Neural progenitor cell (in vitro differentiated cells): ENCODE data around the gene USP54. TPM values are rescaled to one million over a fixed set of nuclear protein-coding genes. Genes with fewer than 3 reads are reported as not detected.

ENCODE experiments used
- DNase-seq: peaks from one replicate; pipeline ENCODE4 v3.0.0-alpha.2; 2016; ENCODE audit warnings: low spot score
- H2AFZ ChIP-seq: fragments of 200-600 bp; sonication (generic); replicated peaks from 2 replicates; pipeline ENCODE4 v1.6.1; 2016; ENCODE audit warnings: antibody characterized with exemption
- H3F3A ChIP-seq: fragments of 200-600 bp; sonication (generic); 2 replicates; pipeline ENCODE4 v1.6.1; 2016; ENCODE audit warnings: antibody characterized with exemption, low read depth
- H3K27ac ChIP-seq: fragments of 200-600 bp; sonication (generic); 2 replicates; pipeline ENCODE4 v1.5.1; 2016; ENCODE audit warnings: mild to moderate bottlenecking
- H3K27me3 ChIP-seq: fragments of 200-600 bp; sonication (generic); 2 replicates; pipeline ENCODE4 v1.6.1; 2016; ENCODE audit warnings: mild to moderate bottlenecking, moderate library complexity
- H3K36me3 ChIP-seq: fragments of 200-600 bp; sonication (generic); 2 replicates; pipeline ENCODE4 v1.5.1; 2016
- H3K4me1 ChIP-seq: fragments of 200-600 bp; sonication (generic); 2 replicates; pipeline ENCODE4 v1.6.1; 2016; ENCODE audit warnings: mixed run types
- H3K4me2 ChIP-seq: fragments of 200-600 bp; sonication (generic); 2 replicates; pipeline ENCODE4 v1.6.1; 2016
- H3K4me3 ChIP-seq: fragments of 200-600 bp; sonication (generic); 2 replicates; pipeline ENCODE4 v1.5.1; 2016
- H3K79me2 ChIP-seq: fragments of 200-600 bp; sonication (generic); 2 replicates; pipeline ENCODE4 v1.6.1; 2016; ENCODE audit warnings: low read depth
- H3K9ac ChIP-seq: fragments of 200-600 bp; sonication (generic); 2 replicates; pipeline ENCODE4 v1.6.1; 2016
- H3K9me3 ChIP-seq: fragments of 200-600 bp; sonication (generic); 2 replicates; pipeline ENCODE4 v1.5.1; 2016; ENCODE audit warnings: low read depth
- H4K20me1 ChIP-seq: fragments of 200-600 bp; sonication (generic); 2 replicates; pipeline ENCODE4 v1.6.1; 2016; ENCODE audit warnings: low read depth
- H3K27ac Mint-ChIP-seq: 3 replicates; pipeline ENCODE4 v1.8.0; 2021; ENCODE audit warnings: mixed read lengths
- H3K27me3 Mint-ChIP-seq: 2 replicates; pipeline ENCODE4 v1.8.0; 2022; ENCODE audit warnings: low read depth, mild to moderate bottlenecking, inconsistent platforms, moderate library complexity, mixed read lengths; ENCODE audit not compliant: insufficient read depth
- H3K36me3 Mint-ChIP-seq: 3 replicates; pipeline ENCODE4 v1.8.0; 2021; ENCODE audit warnings: mixed read lengths
- H3K4me1 Mint-ChIP-seq: 3 replicates; pipeline ENCODE4 v1.8.0; 2021; ENCODE audit warnings: mixed read lengths
- H3K4me3 Mint-ChIP-seq: 3 replicates; pipeline ENCODE4 v1.8.0; 2021; ENCODE audit warnings: mild to moderate bottlenecking, moderate library complexity, mixed read lengths
- H3K9me3 Mint-ChIP-seq: 3 replicates; pipeline ENCODE4 v1.8.0; 2020; ENCODE audit warnings: mixed read lengths
- CTCF ChIP-seq: fragments of 200-600 bp; sonication (generic); IDR thresholded peaks from 2 replicates; pipeline ENCODE4 v1.5.1; 2017; ENCODE audit warnings: antibody characterized with exemption, mild to moderate bottlenecking
- EZH2 ChIP-seq: fragments of 200-600 bp; sonication (generic); IDR thresholded peaks from 2 replicates; pipeline ENCODE4 v1.6.1; 2017; ENCODE audit warnings: antibody characterized with exemption, mild to moderate bottlenecking, moderate library complexity
- EZH2phosphoT487 ChIP-seq: fragments of 200-600 bp; sonication (generic); IDR thresholded peaks from 2 replicates; pipeline ENCODE4 v1.6.1; 2017; ENCODE audit warnings: antibody characterized with exemption
- total RNA-seq: library from RNA; depleted of rRNA; stranded (reverse); fragments of >200 nt; gene quantifications from 2 replicates; pipeline ENCODE4 v1.2.3, GENCODE V29; 2015; ENCODE audit warnings: low replicate concordance

The USP54 gene
- total RNA-seq, 1 donor from 2014 or later: 97.2 TPM

GRCh38 chr10:73497623-73498022 is 93.5 kb downstream of the USP54 start:
- Mint-ChIP-seq H3K4me1 (peaks cover 26% of the 10 kb centered on the region), H3K4me3 (no peak overlapping the region), H3K27ac (no peak overlapping the region), H3K36me3 (peaks cover 26% of the 10 kb centered on the region), H3K9me3 (no peaks in the 10 kb centered on the region), H3K27me3 (no peaks in the 10 kb centered on the region)
- Histone ChIP-seq H3K79me2 (peaks cover 29% of the 10 kb centered on the region), H3K9ac (no peak overlapping the region), H3F3A (peaks cover 16% of the 10 kb centered on the region), H3K9me3 (no peaks in the 10 kb centered on the region), H3K4me3 (no peak overlapping the region), H2AFZ (no peak overlapping the region), H3K4me2 (no peak overlapping the region), H3K36me3 (no peaks in the 10 kb centered on the region), H3K27ac (no peak overlapping the region), H3K27me3 (no peaks in the 10 kb centered on the region), H4K20me1 (no peaks in the 10 kb centered on the region), H3K4me1 (peaks cover 12% of the 10 kb centered on the region)
- TF ChIP-seq EZH2 (no peak), EZH2phosphoT487 (no peak), CTCF (no peak)
- no peak for DNase-seq

GRCh38 chr10:73495884-73496674 is 95.1 kb downstream of the USP54 start, which contains the start of gene PPP3CB:
TSS of gene PPP3CB (minus strand) at chr10:73496024. CDS start at chr10:73495889, 135 bp downstream.
- no peaks in the 10 kb centered on the region for H3K27me3 ChIP-seq
- H3K79me2 ChIP-seq: peaks cover 45% of the 10 kb centered on the region
- H2AFZ ChIP-seq: peak within 1 kb of the TSS; percentile 67
- peak; percentile 96 for DNase-seq
- peaks cover 16% of the 10 kb centered on the region for H3F3A ChIP-seq
- peak within 1 kb of the TSS; percentile 95 for H3K27ac ChIP-seq
- Mint-ChIP-seq H3K27ac (peak within 1 kb of the TSS; percentile 99), H3K9me3 (no peaks in the 10 kb centered on the region), H3K36me3 (peaks cover 26% of the 10 kb centered on the region), H3K4me3 (peak within 1 kb of the TSS; percentile 94), H3K4me1 (peaks cover 26% of the 10 kb centered on the region), H3K27me3 (no peaks in the 10 kb centered on the region)
- peaks cover 12% of the 10 kb centered on the region for H3K4me1 ChIP-seq
- no peaks in the 10 kb centered on the region for H3K36me3 ChIP-seq
- TF ChIP-seq CTCF: no peak
- TF ChIP-seq EZH2phosphoT487: no peak
- TF ChIP-seq EZH2: no peak
- H3K9ac ChIP-seq: peak within 1 kb of the TSS; percentile 81
- peak within 1 kb of the TSS; percentile 92 for H3K4me2 ChIP-seq
- no peaks in the 10 kb centered on the region for H4K20me1 ChIP-seq
- peak within 1 kb of the TSS; percentile 94 for H3K4me3 ChIP-seq
- no peaks in the 10 kb centered on the region for H3K9me3 ChIP-seq

GRCh38 chr10:73495226-73495883 is 95.8 kb downstream of the USP54 start:
- Histone ChIP-seq H3K4me1 (peaks cover 12% of the 10 kb centered on the region), H3K9ac (peak overlapping the region; percentile 81), H3K79me2 (peaks cover 52% of the 10 kb centered on the region), H4K20me1 (no peaks in the 10 kb centered on the region), H3K27me3 (no peaks in the 10 kb centered on the region), H3K27ac (peak overlapping the region; percentile 95), H3K9me3 (no peaks in the 10 kb centered on the region), H3F3A (peaks cover 16% of the 10 kb centered on the region), H3K36me3 (no peaks in the 10 kb centered on the region), H3K4me2 (peak overlapping the region; percentile 92), H2AFZ (peak overlapping the region; percentile 67), H3K4me3 (peak overlapping the region; percentile 94)
- TF ChIP-seq EZH2: no peak
- no peak for TF ChIP-seq EZH2phosphoT487
- no peak for TF ChIP-seq CTCF
- DNase-seq: peak; percentile 82
- Mint-ChIP-seq H3K9me3 (no peaks in the 10 kb centered on the region), H3K27ac (peak overlapping the region; percentile 17), H3K27me3 (no peaks in the 10 kb centered on the region), H3K4me3 (peak overlapping the region; percentile 94), H3K36me3 (peaks cover 23% of the 10 kb centered on the region), H3K4me1 (peaks cover 26% of the 10 kb centered on the region)
